ENCODE results near the gene ILK.

The ILK gene

GRCh38 chr11:6620636-6621035 lies 17.1 kb downstream of the ILK start:
- no peak for TF ChIP-seq CTCF (IDR thresholded peaks at IDR 0.05; ENCODE audit: control insufficient read depth, extremely low read depth, insufficient read depth)
- DNase-seq (ENCODE audit: low read depth): no peak
- H3K4me3 ChIP-seq (ENCODE audit: low read depth, low read length): no peak overlapping the region

GRCh38 chr11:6621711-6622211 lies 18.2 kb downstream of the ILK start:
- DNase-seq (ENCODE audit: low read depth): no peak
- TF ChIP-seq CTCF (IDR thresholded peaks at IDR 0.05; ENCODE audit: control insufficient read depth, extremely low read depth, insufficient read depth): no peak
- H3K4me3 ChIP-seq (ENCODE audit: low read depth, low read length): no peak overlapping the region

GRCh38 chr11:6622261-6623171 lies 18.9 kb downstream of the ILK start:
- no peak for TF ChIP-seq CTCF (IDR thresholded peaks at IDR 0.05; ENCODE audit: control insufficient read depth, extremely low read depth, insufficient read depth)
- DNase-seq (ENCODE audit: low read depth): no peak
- no peak overlapping the region for H3K4me3 ChIP-seq (ENCODE audit: low read depth, low read length)

- no peak for TF ChIP-seq CTCF (IDR thresholded peaks at IDR 0.05; ENCODE audit: control insufficient read depth, extremely low read depth, insufficient read depth)
- no peak for DNase-seq (ENCODE audit: low read depth)
These were observed 20.1 kb downstream of the ILK start for GRCh38 chr11:6623391-6624363.

GRCh38 chr11:6625156-6625831 lies 21.7 kb downstream of the ILK start:
- no peak for DNase-seq (ENCODE audit: low read depth)
- H3K4me3 ChIP-seq (ENCODE audit: low read depth, low read length): no peak overlapping the region
- no peak for TF ChIP-seq CTCF (IDR thresholded peaks at IDR 0.05; ENCODE audit: control insufficient read depth, extremely low read depth, insufficient read depth)

More at GRCh38 chr11:6623391-6624363, 20.1 kb downstream of the ILK start:
- no peak overlapping the region for H3K4me3 ChIP-seq (ENCODE audit: low read depth, low read length)

GRCh38 chr11:6625832-6626420 lies 22.4 kb downstream of the ILK start:
- no peak for DNase-seq (ENCODE audit: low read depth)
- no peak for TF ChIP-seq CTCF (IDR thresholded peaks at IDR 0.05; ENCODE audit: control insufficient read depth, extremely low read depth, insufficient read depth)
- no peak overlapping the region for H3K4me3 ChIP-seq (ENCODE audit: low read depth, low read length)
